T1000 (cell line): ENCODE measurements around the gene BSPRY.
A peak's percentile ranks its signal among the peaks of the same experiment; 100 is the strongest.
"Not testable (repeated sequence)": the region's sequence is repeated elsewhere in the genome, so short reads cannot be mapped to it uniquely, and the experiment has no call there.

Source experiments
- DNase-seq: peaks from one replicate; lab custom pipeline; 2025; ENCODE audit warnings: mixed read lengths; lab: John Stamatoyannopoulos, UW

BSPRY gene

GRCh38 chr9:113370806-113371325 is 21.5 kb downstream of the BSPRY start:
- DNase-seq, result no peak

- no peak for DNase-seq
These were observed 22.7 kb downstream of the BSPRY start for GRCh38 chr9:113372059-113372458.

- DNase-seq, result no peak
These were observed 23.9 kb downstream of the BSPRY start for GRCh38 chr9:113373256-113373655.

GRCh38 chr9:113373676-113374392 is 24.5 kb downstream of the BSPRY start:
- DNase-seq, result no peak

- no peak for DNase-seq
These were observed 26.0 kb downstream of the BSPRY start for GRCh38 chr9:113375057-113376023.

- DNase-seq, result peak; percentile 56
These were observed 27.6 kb downstream of the BSPRY start, which contains the start of gene HDHD3 for GRCh38 chr9:113376634-113377567. Gene HDHD3, minus strand, starts transcription at chr9:113376986. Its CDS starts 2,632 bp downstream, at chr9:113374354.

GRCh38 chr9:113379094-113379828 is 29.9 kb downstream of the BSPRY start:
- not testable (repeated sequence) for DNase-seq

- not testable (repeated sequence) for DNase-seq
These were observed 30.5 kb downstream of the BSPRY start for GRCh38 chr9:113379829-113380210.

GRCh38 chr9:113380869-113381378 is 31.6 kb downstream of the BSPRY start:
- no peak for DNase-seq

GRCh38 chr9:113381441-113381840 is 32.1 kb downstream of the BSPRY start:
- DNase-seq, result not testable (repeated sequence)

GRCh38 chr9:113381909-113382411 is 32.6 kb downstream of the BSPRY start:
- no peak for DNase-seq

GRCh38 chr9:113386571-113387393 is 37.4 kb downstream of the BSPRY start:
- no peak for DNase-seq

GRCh38 chr9:113387560-113388230 is 38.4 kb downstream of the BSPRY start:
- DNase-seq, result no peak

GRCh38 chr9:113388833-113389232 is 39.5 kb downstream of the BSPRY start:
- no peak for DNase-seq

- no peak for DNase-seq
These were observed 40.1 kb downstream of the BSPRY start for GRCh38 chr9:113389451-113389850.

GRCh38 chr9:113390192-113390960 is 41.0 kb downstream of the BSPRY start:
- no peak for DNase-seq

GRCh38 chr9:113391917-113392316 is 42.6 kb downstream of the BSPRY start:
- DNase-seq, result no peak

- DNase-seq, result no peak
These were observed 43.9 kb downstream of the BSPRY start for GRCh38 chr9:113393281-113393680.
